ENCODE results near the gene EHBP1L1. TPM values are rescaled to one million over a fixed set of nuclear protein-coding genes. Genes with fewer than 3 reads are reported as not detected.

Gene EHBP1L1
- total and polyA plus RNA-seq, 2 of the 13 experiments (the other 11 are each of a cell fraction or from before 2014, with no cell fraction given): 8.3 to 10.6 TPM

DNA sequence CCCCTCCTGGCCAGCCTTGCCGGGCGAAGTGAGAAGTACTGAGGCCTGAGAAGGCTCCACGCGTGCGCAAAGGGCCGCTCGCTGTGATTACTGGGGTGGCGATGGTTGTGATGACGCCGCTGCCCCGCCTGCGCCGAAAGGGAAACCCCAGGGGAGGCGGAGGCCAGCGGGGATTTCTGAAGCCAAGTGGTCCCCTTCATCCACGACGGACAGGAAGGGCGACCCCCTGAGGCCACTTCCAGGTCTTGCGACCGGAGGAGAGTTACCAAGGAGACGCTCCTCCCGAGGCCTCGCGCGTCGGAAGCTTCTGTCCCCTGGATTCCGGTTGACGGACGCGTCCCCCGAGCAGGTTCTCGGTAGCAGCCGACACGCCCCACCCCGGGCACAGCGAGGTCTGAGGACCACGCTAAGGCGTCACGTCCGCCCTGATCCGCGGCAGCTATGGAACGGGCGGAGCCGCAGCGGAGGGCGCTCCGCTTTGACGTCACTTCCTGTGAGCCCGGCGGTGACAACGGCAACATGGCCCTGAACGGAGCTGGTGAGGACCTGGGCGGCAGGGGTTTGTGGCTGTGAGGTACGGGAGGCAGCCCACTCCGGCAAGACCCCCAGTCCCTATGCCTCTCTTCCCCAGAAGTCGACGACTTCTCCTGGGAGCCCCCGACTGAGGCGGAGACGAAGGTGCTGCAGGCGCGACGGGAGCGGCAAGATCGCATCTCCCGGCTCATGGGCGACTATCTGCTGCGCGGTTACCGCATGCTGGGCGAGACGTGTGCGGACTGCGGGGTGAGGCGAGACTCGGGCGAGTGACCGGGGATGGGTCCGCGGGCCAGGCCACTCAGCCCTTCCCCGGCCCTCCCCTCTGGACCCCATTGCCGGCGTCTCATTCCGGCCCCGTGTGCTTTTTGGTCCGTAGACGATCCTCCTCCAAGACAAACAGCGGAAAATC lies 5.6 kb upstream of the EHBP1L1 start, which contains the start of gene ZNRD2 (continued):
- TF ChIP-seq, protein P1, sequence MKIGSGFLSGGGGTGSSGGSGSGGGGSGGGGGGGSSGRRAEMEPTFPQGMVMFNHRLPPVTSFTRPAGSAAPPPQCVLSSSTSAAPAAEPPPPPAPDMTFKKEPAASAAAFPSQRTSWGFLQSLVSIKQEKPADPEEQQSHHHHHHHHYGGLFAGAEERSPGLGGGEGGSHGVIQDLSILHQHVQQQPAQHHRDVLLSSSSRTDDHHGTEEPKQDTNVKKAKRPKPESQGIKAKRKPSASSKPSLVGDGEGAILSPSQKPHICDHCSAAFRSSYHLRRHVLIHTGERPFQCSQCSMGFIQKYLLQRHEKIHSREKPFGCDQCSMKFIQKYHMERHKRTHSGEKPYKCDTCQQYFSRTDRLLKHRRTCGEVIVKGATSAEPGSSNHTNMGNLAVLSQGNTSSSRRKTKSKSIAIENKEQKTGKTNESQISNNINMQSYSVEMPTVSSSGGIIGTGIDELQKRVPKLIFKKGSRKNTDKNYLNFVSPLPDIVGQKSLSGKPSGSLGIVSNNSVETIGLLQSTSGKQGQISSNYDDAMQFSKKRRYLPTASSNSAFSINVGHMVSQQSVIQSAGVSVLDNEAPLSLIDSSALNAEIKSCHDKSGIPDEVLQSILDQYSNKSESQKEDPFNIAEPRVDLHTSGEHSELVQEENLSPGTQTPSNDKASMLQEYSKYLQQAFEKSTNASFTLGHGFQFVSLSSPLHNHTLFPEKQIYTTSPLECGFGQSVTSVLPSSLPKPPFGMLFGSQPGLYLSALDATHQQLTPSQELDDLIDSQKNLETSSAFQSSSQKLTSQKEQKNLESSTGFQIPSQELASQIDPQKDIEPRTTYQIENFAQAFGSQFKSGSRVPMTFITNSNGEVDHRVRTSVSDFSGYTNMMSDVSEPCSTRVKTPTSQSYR (CRISPR knock-in tag; IDR thresholded peaks at IDR 0.05; ENCODE audit: borderline replicate concordance): no peak
- TF ChIP-seq GATAD1 (CRISPR knock-in tag; IDR thresholded peaks at IDR 0.05): peak; percentile 100
- no peak for TF ChIP-seq ZNF446 (CRISPR knock-in tag; IDR thresholded peaks at IDR 0.05)
- peak; percentile 98 for TF ChIP-seq KAT8 (CRISPR knock-in tag; IDR thresholded peaks at IDR 0.05)
- TF ChIP-seq HMGA1 (CRISPR knock-in tag; conservative IDR thresholded peaks at IDR 0.05): no peak
- TF ChIP-seq, protein P2, sequence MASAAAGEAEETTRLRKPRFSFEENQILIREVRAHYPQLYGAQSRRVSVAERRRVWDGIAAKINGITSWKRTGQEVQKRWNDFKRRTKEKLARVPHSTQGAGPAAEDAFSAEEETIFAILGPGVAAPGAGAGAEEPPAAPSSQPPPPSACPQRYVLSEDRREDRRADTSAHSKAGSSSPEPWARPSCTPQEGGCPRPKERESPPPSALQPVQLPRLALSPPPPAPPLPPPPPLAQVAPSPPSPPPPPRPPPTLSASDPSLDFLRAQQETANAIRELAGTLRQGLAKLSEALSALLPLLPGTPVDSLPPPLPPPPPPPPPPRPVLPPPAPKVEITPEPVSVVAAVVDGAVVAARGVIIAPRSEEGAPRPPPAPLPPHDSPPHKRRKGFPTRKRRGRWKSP (CRISPR knock-in tag; IDR thresholded peaks at IDR 0.05): 0 out of 2 replicates have a peak, but pooled peaks have one; percentile 80
- TF ChIP-seq ZBTB7A (CRISPR knock-in tag; IDR thresholded peaks at IDR 0.05): no peak
- TF ChIP-seq ARNTL (CRISPR knock-in tag; IDR thresholded peaks at IDR 0.05): peak; percentile 58; the same call in 1 of the 2 replicates
- TF ChIP-seq KDM1A (CRISPR knock-in tag; IDR thresholded peaks at IDR 0.05): no peak
- no peak for TF ChIP-seq ZFP62 (CRISPR knock-in tag; IDR thresholded peaks at IDR 0.05)
- 0 out of 2 replicates have a peak, but pooled peaks have one; percentile 27 for TF ChIP-seq TOE1 (CRISPR knock-in tag; IDR thresholded peaks at IDR 0.05)
- TF ChIP-seq ZBTB44 (CRISPR knock-in tag; IDR thresholded peaks at IDR 0.05): no peak
- no peak for TF ChIP-seq MBNL3 (CRISPR knock-in tag; conservative IDR thresholded peaks at IDR 0.05)
- TF ChIP-seq, protein P3, sequence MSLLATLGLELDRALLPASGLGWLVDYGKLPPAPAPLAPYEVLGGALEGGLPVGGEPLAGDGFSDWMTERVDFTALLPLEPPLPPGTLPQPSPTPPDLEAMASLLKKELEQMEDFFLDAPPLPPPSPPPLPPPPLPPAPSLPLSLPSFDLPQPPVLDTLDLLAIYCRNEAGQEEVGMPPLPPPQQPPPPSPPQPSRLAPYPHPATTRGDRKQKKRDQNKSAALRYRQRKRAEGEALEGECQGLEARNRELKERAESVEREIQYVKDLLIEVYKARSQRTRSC (CRISPR knock-in tag; IDR thresholded peaks at IDR 0.05; ENCODE audit: low read depth): peak; percentile 61; the same call in 1 of the 2 replicates
- no peak for TF ChIP-seq NR2F6 (IDR thresholded peaks at IDR 0.05)
- peak; percentile 66; the same call in 1 of the 2 replicates for TF ChIP-seq NR2F6 (CRISPR knock-in tag; IDR thresholded peaks at IDR 0.05)
- TF ChIP-seq ZNF660 (CRISPR knock-in tag; IDR thresholded peaks at IDR 0.05; ENCODE audit: borderline replicate concordance, low read depth): no peak
- TF ChIP-seq NR1H2 (CRISPR knock-in tag; IDR thresholded peaks at IDR 0.05; ENCODE audit: borderline replicate concordance, low read depth): no peak
- peak; percentile 16 for TF ChIP-seq ZNF280B (CRISPR knock-in tag; IDR thresholded peaks at IDR 0.05; ENCODE audit: borderline replicate concordance)
- TF ChIP-seq SALL1 (CRISPR knock-in tag; IDR thresholded peaks at IDR 0.05): peak; percentile 84
- no peak for TF ChIP-seq FOXP1 (IDR thresholded peaks at IDR 0.05)
- peak; percentile 44 for TF ChIP-seq FOXP1 (CRISPR knock-in tag; IDR thresholded peaks at IDR 0.05)
- peak; percentile 74; the same call in 1 of the 2 replicates for TF ChIP-seq ZNF558 (CRISPR knock-in tag; IDR thresholded peaks at IDR 0.05; ENCODE audit: borderline replicate concordance)
- no peak for TF ChIP-seq NBN (conservative IDR thresholded peaks at IDR 0.05)

All from HepG2 (cell line).